ENCODE results near the gene ATF6B.

ATF6B gene

GRCh38 chr6:32129297-32130088 lies 1.4 kb upstream of the ATF6B start:
- DNase-seq, result no peak

GRCh38 chr6:32128751-32129296 lies 778 bp upstream of the ATF6B start:
- DNase-seq, result no peak

- DNase-seq, result no peak
These were observed 683 bp downstream of the ATF6B start for GRCh38 chr6:32127409-32127716.

- no peak for DNase-seq
These were observed 1.2 kb downstream of the ATF6B start for GRCh38 chr6:32126880-32127279.

- DNase-seq, result no peak
These were observed 4.4 kb downstream of the ATF6B start for GRCh38 chr6:32123681-32124080.

GRCh38 chr6:32120573-32121059 lies 7.4 kb downstream of the ATF6B start:
- DNase-seq, result no peak

- DNase-seq, result peak; percentile 77
These were observed 9.0 kb downstream of the ATF6B start for GRCh38 chr6:32118782-32119628.

GRCh38 chr6:32117461-32117860 lies 10.6 kb downstream of the ATF6B start:
- no peak for DNase-seq

- DNase-seq, result no peak
These were observed 11.4 kb downstream of the ATF6B start for GRCh38 chr6:32116674-32117073.

- no peak for DNase-seq
These were observed 12.4 kb downstream of the ATF6B start for GRCh38 chr6:32115623-32116022.

GRCh38 chr6:32114796-32115195 lies 13.2 kb downstream of the ATF6B start:
- DNase-seq, result no peak

- DNase-seq, result no peak
These were observed 14.4 kb downstream of the ATF6B start for GRCh38 chr6:32113386-32114352.

GRCh38 chr6:32112431-32112980 lies 15.5 kb downstream of the ATF6B start:
- DNase-seq, result no peak

GRCh38 chr6:32111424-32112066 lies 16.5 kb downstream of the ATF6B start:
- DNase-seq, result no peak

GRCh38 chr6:32110632-32111031 lies 17.4 kb downstream of the ATF6B start:
- DNase-seq, result no peak

GRCh38 chr6:32109765-32110160 lies 18.3 kb downstream of the ATF6B start:
- DNase-seq, result no peak

- peak; percentile 33 for DNase-seq
These were observed 18.8 kb downstream of the ATF6B start, which contains the start of gene TNXB for GRCh38 chr6:32109114-32109764. Gene TNXB, minus strand, starts transcription at chr6:32109338. Its CDS starts 11,140 bp downstream, at chr6:32098198.

- DNase-seq, result no peak
These were observed 19.3 kb downstream of the ATF6B start for GRCh38 chr6:32108727-32109113.

- no peak for DNase-seq
These were observed 19.9 kb downstream of the ATF6B start for GRCh38 chr6:32108094-32108627.

- DNase-seq, result no peak
These were observed 20.6 kb downstream of the ATF6B start for GRCh38 chr6:32107406-32107805.

- DNase-seq, result no peak
These were observed 22.6 kb downstream of the ATF6B start for GRCh38 chr6:32105433-32105832.

All from RPMI8226 (cell line).